ENCODE results near the gene EIF5AL1.

EIF5AL1 gene

GRCh38 chr10:79542626-79543025 is 30.3 kb downstream of the EIF5AL1 start:
- no peak for TF ChIP-seq CTCF (IDR thresholded peaks at IDR 0.05)

- TF ChIP-seq CTCF (IDR thresholded peaks at IDR 0.05) = no peak
Observed at GRCh38 chr10:79547973-79548372, 35.6 kb downstream of the EIF5AL1 start.

GRCh38 chr10:79552143-79552542 is 39.8 kb downstream of the EIF5AL1 start:
- TF ChIP-seq CTCF (IDR thresholded peaks at IDR 0.05) = no peak

- no peak for TF ChIP-seq CTCF (IDR thresholded peaks at IDR 0.05)
Observed at GRCh38 chr10:79555354-79556309, 43.3 kb downstream of the EIF5AL1 start.

- no peak for TF ChIP-seq CTCF (IDR thresholded peaks at IDR 0.05)
Observed at GRCh38 chr10:79559726-79560125, 47.4 kb downstream of the EIF5AL1 start.

GRCh38 chr10:79560160-79560709 is 47.9 kb downstream of the EIF5AL1 start, which contains the start of gene SFTPA2:
Gene SFTPA2, minus strand, starts transcription at chr10:79560407. Its CDS starts 924 bp downstream, at chr10:79559483.
- TF ChIP-seq CTCF (IDR thresholded peaks at IDR 0.05) = no peak

- TF ChIP-seq CTCF (IDR thresholded peaks at IDR 0.05) = no peak
Observed at GRCh38 chr10:79561257-79561656, 48.9 kb downstream of the EIF5AL1 start.

Data from LNCAP (cell line).